ENCODE measurements around the gene ZNF587B. TPM values are rescaled to one million over a fixed set of nuclear protein-coding genes. Genes with fewer than 3 reads are reported as not detected.
A peak's percentile ranks its signal among the peaks of the same experiment; 100 is the strongest.
"Not testable (repeated sequence)": the region's sequence is repeated elsewhere in the genome, so short reads cannot be mapped to it uniquely, and the experiment has no call there.

Gene ZNF587B
- total RNA-seq, 2 experiments from 2014 or later = 19.8 to 20.2 TPM

DNA sequence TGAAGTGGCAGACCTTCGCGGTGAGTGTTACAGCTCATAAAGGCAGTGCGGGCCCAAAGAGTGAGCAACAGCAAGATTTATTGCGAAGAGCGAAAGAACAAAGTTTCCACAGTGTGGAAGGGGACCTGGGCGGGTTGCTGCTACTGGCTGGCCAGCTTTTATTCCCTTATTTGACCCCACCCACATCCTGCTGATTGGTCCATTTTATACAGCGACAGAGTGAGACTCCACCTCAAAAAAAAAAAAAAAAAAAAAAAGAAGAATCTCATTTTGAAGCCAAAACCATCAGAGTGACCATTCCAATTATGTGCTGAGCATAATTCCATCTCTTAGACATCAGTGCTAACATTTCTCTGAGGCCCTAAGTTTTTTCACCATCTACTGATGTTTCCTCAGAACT lies 13.4 kb upstream of the ZNF587B start:
- ChIA-PET POLR2A (no interaction called here), CTCF (no interaction called here)
- TF ChIP-seq, protein P1, sequence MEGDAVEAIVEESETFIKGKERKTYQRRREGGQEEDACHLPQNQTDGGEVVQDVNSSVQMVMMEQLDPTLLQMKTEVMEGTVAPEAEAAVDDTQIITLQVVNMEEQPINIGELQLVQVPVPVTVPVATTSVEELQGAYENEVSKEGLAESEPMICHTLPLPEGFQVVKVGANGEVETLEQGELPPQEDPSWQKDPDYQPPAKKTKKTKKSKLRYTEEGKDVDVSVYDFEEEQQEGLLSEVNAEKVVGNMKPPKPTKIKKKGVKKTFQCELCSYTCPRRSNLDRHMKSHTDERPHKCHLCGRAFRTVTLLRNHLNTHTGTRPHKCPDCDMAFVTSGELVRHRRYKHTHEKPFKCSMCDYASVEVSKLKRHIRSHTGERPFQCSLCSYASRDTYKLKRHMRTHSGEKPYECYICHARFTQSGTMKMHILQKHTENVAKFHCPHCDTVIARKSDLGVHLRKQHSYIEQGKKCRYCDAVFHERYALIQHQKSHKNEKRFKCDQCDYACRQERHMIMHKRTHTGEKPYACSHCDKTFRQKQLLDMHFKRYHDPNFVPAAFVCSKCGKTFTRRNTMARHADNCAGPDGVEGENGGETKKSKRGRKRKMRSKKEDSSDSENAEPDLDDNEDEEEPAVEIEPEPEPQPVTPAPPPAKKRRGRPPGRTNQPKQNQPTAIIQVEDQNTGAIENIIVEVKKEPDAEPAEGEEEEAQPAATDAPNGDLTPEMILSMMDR (IDR thresholded peaks at IDR 0.05) = no peak
- no peak for ATAC-seq
- Mint-ChIP-seq H3K4me3 (no peak overlapping the region), H3K27me3 (no peaks in the 10 kb centered on the region), H3K36me3 (ENCODE audit: low read depth) (peaks cover 35% of the 10 kb centered on the region), H3K27ac (no peak overlapping the region), H3K4me1 (ENCODE audit: low read depth) (peaks cover 51% of the 10 kb centered on the region), H3K9me3 (no peaks in the 10 kb centered on the region)
- intact Hi-C loops (cut with micrococcal nuclease) = no loop called here
- DNase-seq = peak; percentile 15

DNA sequence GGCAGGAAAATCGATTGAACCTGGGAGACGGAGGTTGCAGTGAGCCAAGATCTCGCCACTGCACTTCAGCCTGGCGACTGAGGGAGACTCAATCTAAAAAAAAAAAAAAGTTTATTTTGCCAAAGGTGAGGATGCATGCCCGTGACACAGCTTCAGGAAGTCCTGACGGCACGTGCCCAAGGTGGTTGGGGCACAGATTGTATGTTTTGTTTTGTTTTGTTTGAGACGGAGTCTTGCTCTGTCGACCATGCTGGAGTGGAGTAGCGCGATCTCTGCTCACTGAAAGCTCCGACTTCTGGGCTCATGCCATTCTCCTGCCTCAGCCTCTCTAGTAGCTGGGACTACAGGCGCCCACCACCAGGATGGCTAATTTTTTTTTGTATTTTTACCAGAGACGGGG lies 12.1 kb upstream of the ZNF587B start:
- intact Hi-C loops (cut with micrococcal nuclease) = no loop called here
- Mint-ChIP-seq H3K27ac (no peak overlapping the region), H3K4me3 (no peak overlapping the region), H3K4me1 (ENCODE audit: low read depth) (peaks cover 51% of the 10 kb centered on the region), H3K36me3 (ENCODE audit: low read depth) (peaks cover 38% of the 10 kb centered on the region), H3K9me3 (no peaks in the 10 kb centered on the region), H3K27me3 (no peaks in the 10 kb centered on the region)
- CTCF ChIA-PET = no interaction called here
- ATAC-seq = no peak
- TF ChIP-seq, protein P1 (IDR thresholded peaks at IDR 0.05) = no peak
- POLR2A ChIA-PET = no interaction called here
- no peak for DNase-seq

DNA sequence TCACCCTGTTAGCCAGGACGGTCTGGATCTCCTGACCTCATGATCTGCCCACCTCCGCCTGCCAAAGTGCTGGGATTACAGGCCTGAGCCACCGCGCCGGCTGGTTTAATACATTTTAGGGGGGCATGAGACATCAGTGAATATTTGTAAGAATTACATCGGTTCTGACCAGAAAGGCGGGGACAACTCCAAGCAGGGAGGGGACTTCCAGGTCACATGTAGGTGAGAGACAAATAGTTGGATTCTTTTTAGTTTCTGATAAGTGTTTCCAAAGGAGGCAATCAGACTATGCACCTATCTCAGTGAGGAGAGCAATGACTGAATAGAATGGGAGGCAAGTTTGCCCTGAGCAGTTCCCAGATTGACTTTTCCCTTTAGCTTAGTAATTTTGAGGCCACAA lies 11.7 kb upstream of the ZNF587B start:
- peak overlapping the region; percentile 99 for H3K27ac Mint-ChIP-seq
- H3K36me3 Mint-ChIP-seq (ENCODE audit: low read depth) = peaks cover 38% of the 10 kb centered on the region
- no peaks in the 10 kb centered on the region for H3K9me3 Mint-ChIP-seq
- POLR2A ChIA-PET = interaction anchor here (1.4 to 1.6 kb wide), 2 partner anchors 31 to 384 kb away, joined by 3 to 6 read pairs; partner anchors contain the start of gene ZNF587
- no peak for DNase-seq
- intact Hi-C loops (cut with micrococcal nuclease) = no loop called here
- peak overlapping the region; percentile 98 for H3K4me3 Mint-ChIP-seq
- ATAC-seq = no peak
- H3K4me1 Mint-ChIP-seq (ENCODE audit: low read depth) = peaks cover 51% of the 10 kb centered on the region
- TF ChIP-seq, protein P1 (IDR thresholded peaks at IDR 0.05) = no peak
- no peaks in the 10 kb centered on the region for H3K27me3 Mint-ChIP-seq
- CTCF ChIA-PET = no interaction called here

- H3K9me3 Mint-ChIP-seq = no peaks in the 10 kb centered on the region
- ATAC-seq (peak; percentile 88), DNase-seq (peak; percentile 91)
- TF ChIP-seq, protein P1 (IDR thresholded peaks at IDR 0.05) = no peak
- peak overlapping the region; percentile 99 for H3K27ac Mint-ChIP-seq
- intact Hi-C loops (cut with micrococcal nuclease) = no loop called here
- H3K4me1 Mint-ChIP-seq (ENCODE audit: low read depth) = peaks cover 56% of the 10 kb centered on the region
- ChIA-PET CTCF (interaction anchor here (0.6 to 1.4 kb wide), 3 partner anchors 11 to 718 kb away, joined by 3 read pairs; partner anchors contain the start of genes ZNF551 and ZNF587B), POLR2A (interaction anchor here (1.0 to 1.6 kb wide), 7 partner anchors 16 to 626 kb away, joined by 3 to 6 read pairs (median 3); partner anchors contain the start of gene ZNF587)
- H3K36me3 Mint-ChIP-seq (ENCODE audit: low read depth) = peaks cover 42% of the 10 kb centered on the region
- H3K27me3 Mint-ChIP-seq = no peaks in the 10 kb centered on the region
- peak overlapping the region; percentile 98 for H3K4me3 Mint-ChIP-seq
Observed at GRCh38 chr19:57819475-57820148, 10.5 kb upstream of the ZNF587B start.

DNA sequence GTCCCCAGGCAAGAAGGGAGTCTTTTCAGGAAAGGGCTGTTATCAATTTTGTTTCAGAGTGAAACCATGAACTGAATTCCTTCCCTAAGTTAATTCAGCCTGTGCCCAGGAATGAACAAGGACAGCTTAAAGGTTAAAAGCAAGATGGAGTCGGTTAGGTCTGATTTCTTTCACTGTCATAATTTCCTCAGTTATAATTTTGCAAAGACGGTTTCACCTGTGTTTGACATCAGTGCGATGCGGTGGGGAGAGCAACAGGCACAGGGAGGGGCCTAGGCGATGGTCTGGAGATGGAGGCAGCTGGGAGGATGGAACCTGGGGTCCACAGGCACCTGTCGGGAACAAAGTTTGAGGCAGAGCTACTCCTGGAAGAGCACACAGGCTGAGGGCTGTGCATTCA lies 9.5 kb upstream of the ZNF587B start:
- no peak for ATAC-seq
- ChIA-PET POLR2A (interaction anchor here (1.5 kb wide), 2 partner anchors 17 to 27 kb away, joined by 3 to 4 read pairs; no protein-coding TSS in a partner anchor), CTCF (interaction anchor here (1.1 to 1.4 kb wide), 2 partner anchors 10 to 109 kb away, joined by 3 read pairs; partner anchors contain the start of gene ZNF587B)
- intact Hi-C loops (cut with micrococcal nuclease) = no loop called here
- Mint-ChIP-seq H3K36me3 (ENCODE audit: low read depth) (peaks cover 46% of the 10 kb centered on the region), H3K27ac (peak overlapping the region; percentile 99), H3K9me3 (no peaks in the 10 kb centered on the region), H3K27me3 (no peaks in the 10 kb centered on the region), H3K4me1 (ENCODE audit: low read depth) (peaks cover 50% of the 10 kb centered on the region), H3K4me3 (peak overlapping the region; percentile 98)
- DNase-seq = no peak
- TF ChIP-seq, protein P1 (IDR thresholded peaks at IDR 0.05) = no peak

DNA sequence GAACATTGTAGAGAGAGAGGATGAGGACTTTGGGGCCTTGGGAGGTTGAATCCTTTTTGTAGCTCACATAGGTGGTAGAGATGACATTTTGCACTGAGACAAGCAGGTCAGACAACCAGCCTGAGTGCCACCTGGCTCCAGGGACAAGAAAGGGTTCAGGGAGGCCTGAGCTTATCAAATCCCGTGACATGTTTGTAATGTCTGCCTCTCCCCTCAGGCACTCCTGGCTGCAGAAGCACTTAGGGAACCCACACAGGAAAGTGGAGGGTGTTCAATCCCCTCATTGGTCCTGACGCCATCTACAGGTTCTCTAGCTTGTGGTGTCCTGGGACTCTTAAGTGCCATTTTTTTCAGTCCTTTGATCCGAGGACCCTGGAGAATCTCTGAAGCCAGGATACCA lies 9.0 kb upstream of the ZNF587B start:
- H3K36me3 Mint-ChIP-seq (ENCODE audit: low read depth) = peaks cover 49% of the 10 kb centered on the region
- H3K27me3 Mint-ChIP-seq; H3K9me3 Mint-ChIP-seq; POLR2A ChIA-PET; DNase-seq; intact Hi-C loops (cut with micrococcal nuclease); ATAC-seq: not testable (repeated sequence)
- peaks cover 50% of the 10 kb centered on the region for H3K4me1 Mint-ChIP-seq (ENCODE audit: low read depth)
- CTCF ChIA-PET = interaction anchor here (1.1 to 1.4 kb wide), 2 partner anchors 9 to 109 kb away, joined by 3 read pairs; partner anchors contain the start of gene ZNF587B
- peak overlapping the region; percentile 99 for H3K27ac Mint-ChIP-seq
- peak overlapping the region; percentile 98 for H3K4me3 Mint-ChIP-seq

GRCh38 chr19:57821501-57821900 lies 8.6 kb upstream of the ZNF587B start:
- peaks cover 48% of the 10 kb centered on the region for H3K4me1 Mint-ChIP-seq (ENCODE audit: low read depth)
- H3K27me3 Mint-ChIP-seq; H3K9me3 Mint-ChIP-seq; intact Hi-C loops (cut with micrococcal nuclease); DNase-seq; H3K27ac Mint-ChIP-seq; ATAC-seq: not testable (repeated sequence)
- H3K4me3 Mint-ChIP-seq = peak overlapping the region; percentile 98
- ChIA-PET POLR2A (interaction anchor here (1.1 kb wide), 1 partner anchor 21 kb away, joined by 3 read pairs; no protein-coding TSS in a partner anchor), CTCF (interaction anchor here (1.1 kb wide), 1 partner anchor 110 kb away, joined by 3 read pairs; no protein-coding TSS in a partner anchor)
- H3K36me3 Mint-ChIP-seq (ENCODE audit: low read depth) = peaks cover 53% of the 10 kb centered on the region
